K562 (cell line): ENCODE data around the gene EPHB1.

ENCODE experiments used
- EZH2 ChIP-seq: IDR thresholded peaks from 2 replicates; pipeline ENCODE4 v1.6.1; 2012; ENCODE audit warnings: low read depth, mild to moderate bottlenecking, inconsistent platforms, low read length, borderline replicate concordance
- SETDB1 ChIP-seq: IDR thresholded peaks from one replicate; pipeline ENCODE4 v1.6.1; 2012; ENCODE audit warnings: low read length, control low read depth, inconsistent platforms
- ZNF174 ChIP-seq: fragments of 250-450 bp; sonication (Bioruptor Pico); IDR thresholded peaks from 2 replicates; pipeline ENCODE4 v1.4.0; 2020; ENCODE audit warnings: mild to moderate bottlenecking
- TF ChIP-seq, protein P1 (sequence below), 3 experiments: IDR thresholded peaks in 2 of 3; conservative IDR thresholded peaks in 1 of 3; 2 replicates each; pipeline ENCODE4 v1.5.1; 2011 to 2012; ENCODE audit warnings: low read length in 3 of 3, mild to moderate bottlenecking in 3 of 3, control low read depth in 2 of 3, improper control_type of control experiment in 1 of 3, inconsistent platforms in 1 of 3, low read depth in 1 of 3, mixed read lengths in 1 of 3, moderate library complexity in 1 of 3; ENCODE audit not compliant: insufficient read depth in 2 of 3

DNA sequence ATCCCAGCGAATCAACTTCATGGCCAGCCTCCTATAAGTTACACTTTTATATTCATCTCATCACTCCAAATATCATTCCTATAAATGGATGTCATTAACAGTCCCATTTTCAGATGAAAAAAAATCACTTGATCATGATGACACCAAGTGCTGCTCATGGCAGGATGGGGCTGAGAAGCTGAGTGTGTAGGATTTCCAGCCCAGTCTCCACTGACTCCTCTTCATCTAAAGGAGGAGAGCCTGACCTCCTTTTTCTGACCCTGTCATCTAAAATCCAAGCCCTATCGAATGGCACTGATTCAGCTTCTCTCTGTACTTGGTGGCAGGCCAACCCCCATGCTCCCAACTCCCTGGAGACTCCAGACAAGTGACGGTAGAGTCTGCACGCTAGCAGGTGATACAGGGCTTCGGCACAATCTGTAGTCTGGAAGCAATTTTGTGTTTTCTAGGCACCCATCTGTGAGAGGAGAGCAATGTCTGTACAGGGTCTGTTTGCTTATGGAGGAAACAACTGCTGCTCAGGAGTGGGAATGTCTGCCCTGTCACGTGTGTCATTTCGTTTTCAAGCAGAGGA is 103.2 kb downstream of the EPHB1 start:
- TF ChIP-seq ZNF174 (CRISPR knock-in tag) (no peak), SETDB1 (no peak), EZH2 (no peak)
- TF ChIP-seq, protein P1, sequence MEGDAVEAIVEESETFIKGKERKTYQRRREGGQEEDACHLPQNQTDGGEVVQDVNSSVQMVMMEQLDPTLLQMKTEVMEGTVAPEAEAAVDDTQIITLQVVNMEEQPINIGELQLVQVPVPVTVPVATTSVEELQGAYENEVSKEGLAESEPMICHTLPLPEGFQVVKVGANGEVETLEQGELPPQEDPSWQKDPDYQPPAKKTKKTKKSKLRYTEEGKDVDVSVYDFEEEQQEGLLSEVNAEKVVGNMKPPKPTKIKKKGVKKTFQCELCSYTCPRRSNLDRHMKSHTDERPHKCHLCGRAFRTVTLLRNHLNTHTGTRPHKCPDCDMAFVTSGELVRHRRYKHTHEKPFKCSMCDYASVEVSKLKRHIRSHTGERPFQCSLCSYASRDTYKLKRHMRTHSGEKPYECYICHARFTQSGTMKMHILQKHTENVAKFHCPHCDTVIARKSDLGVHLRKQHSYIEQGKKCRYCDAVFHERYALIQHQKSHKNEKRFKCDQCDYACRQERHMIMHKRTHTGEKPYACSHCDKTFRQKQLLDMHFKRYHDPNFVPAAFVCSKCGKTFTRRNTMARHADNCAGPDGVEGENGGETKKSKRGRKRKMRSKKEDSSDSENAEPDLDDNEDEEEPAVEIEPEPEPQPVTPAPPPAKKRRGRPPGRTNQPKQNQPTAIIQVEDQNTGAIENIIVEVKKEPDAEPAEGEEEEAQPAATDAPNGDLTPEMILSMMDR (IDR thresholded peaks at IDR 0.05 in 2 of 3, conservative IDR thresholded peaks at IDR 0.05 in 1 of 3; ENCODE audit: insufficient read depth in 2 of 3, low read depth in 1 of 3, low read length in 3 of 3), result no peak
